ENCODE results near the gene KDM7A. TPM values are rescaled to one million over a fixed set of nuclear protein-coding genes. Genes with fewer than 3 reads are reported as not detected.

KDM7A gene
- total RNA-seq, 2 donors from 2014 or later: 5.3 to 9.6 TPM

DNA sequence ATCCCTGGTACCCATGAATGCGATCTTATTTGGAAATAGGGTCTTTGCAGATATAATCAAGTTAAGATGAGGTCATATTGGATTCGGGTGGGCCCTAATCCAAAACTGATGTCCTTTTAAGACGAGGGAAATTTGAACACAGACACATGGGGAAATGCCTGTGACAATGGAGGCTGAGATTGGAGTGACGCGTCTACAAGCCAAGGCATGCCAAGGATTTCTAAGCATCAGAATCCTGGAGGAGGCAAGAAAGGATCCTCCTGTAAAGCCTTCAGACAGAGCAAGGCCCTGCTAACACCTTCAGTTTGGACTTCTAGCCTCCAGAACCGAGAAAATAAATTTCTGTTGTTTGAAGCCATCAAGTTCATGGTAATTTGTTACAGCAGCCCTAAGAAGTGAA, 132.5 kb downstream of the KDM7A start:
- Histone ChIP-seq H3K9me3 (no peaks in the 10 kb centered on the region), H3K4me3 (no peak overlapping the region), H3K4me1 (peaks cover 37% of the 10 kb centered on the region), H3K27me3 (no peaks in the 10 kb centered on the region), H3K36me3 (replicated peaks in 1 of 2; ENCODE audit: insufficient read depth in 1 of 2, low read depth in 2 of 2) (no peaks in the 10 kb centered on the region), H3K27ac (no peak overlapping the region)
- 95 to 98% methylated on average over 6 of the region's 6 CpGs for WGBS, 2 donors
- intact Hi-C loops (cut with DNase I): no loop called here
- no peak for ATAC-seq
- TF ChIP-seq, protein P1, sequence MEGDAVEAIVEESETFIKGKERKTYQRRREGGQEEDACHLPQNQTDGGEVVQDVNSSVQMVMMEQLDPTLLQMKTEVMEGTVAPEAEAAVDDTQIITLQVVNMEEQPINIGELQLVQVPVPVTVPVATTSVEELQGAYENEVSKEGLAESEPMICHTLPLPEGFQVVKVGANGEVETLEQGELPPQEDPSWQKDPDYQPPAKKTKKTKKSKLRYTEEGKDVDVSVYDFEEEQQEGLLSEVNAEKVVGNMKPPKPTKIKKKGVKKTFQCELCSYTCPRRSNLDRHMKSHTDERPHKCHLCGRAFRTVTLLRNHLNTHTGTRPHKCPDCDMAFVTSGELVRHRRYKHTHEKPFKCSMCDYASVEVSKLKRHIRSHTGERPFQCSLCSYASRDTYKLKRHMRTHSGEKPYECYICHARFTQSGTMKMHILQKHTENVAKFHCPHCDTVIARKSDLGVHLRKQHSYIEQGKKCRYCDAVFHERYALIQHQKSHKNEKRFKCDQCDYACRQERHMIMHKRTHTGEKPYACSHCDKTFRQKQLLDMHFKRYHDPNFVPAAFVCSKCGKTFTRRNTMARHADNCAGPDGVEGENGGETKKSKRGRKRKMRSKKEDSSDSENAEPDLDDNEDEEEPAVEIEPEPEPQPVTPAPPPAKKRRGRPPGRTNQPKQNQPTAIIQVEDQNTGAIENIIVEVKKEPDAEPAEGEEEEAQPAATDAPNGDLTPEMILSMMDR (IDR thresholded peaks at IDR 0.05): no peak
- TF ChIP-seq POLR2A (IDR thresholded peaks at IDR 0.05): no peak
- DNase-seq: no peak

DNA sequence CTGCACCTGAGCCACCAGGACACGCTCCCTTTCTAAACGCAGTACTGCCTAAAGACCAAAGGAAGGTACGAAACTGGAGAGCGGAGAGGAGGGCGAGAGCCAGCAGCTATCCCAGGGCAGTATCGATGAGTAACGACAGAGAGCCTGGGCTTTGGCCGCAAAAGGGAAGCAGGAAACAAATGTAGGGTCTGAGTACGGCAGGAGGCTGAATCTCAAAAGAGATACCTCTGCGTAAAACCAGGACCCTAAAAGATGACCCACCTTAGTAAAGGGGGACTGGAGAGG, 134.5 kb downstream of the KDM7A start:
- Histone ChIP-seq H3K4me1 (peaks cover 24% of the 10 kb centered on the region), H3K27ac (no peak overlapping the region), H3K4me3 (no peak overlapping the region), H3K27me3 (no peaks in the 10 kb centered on the region), H3K36me3 (replicated peaks in 1 of 2; ENCODE audit: insufficient read depth in 1 of 2, low read depth in 2 of 2) (peaks cover 4 to 5% of the 10 kb centered on the region in 2 donors), H3K9me3 (no peaks in the 10 kb centered on the region)
- DNase-seq (no peak), ATAC-seq (no peak)
- intact Hi-C loops (cut with DNase I): no loop called here
- WGBS, 2 donors: 94% methylated on average over 10 of the region's 10 CpGs
- TF ChIP-seq, protein P1 (IDR thresholded peaks at IDR 0.05): no peak
- TF ChIP-seq POLR2A (IDR thresholded peaks at IDR 0.05): no peak

DNA sequence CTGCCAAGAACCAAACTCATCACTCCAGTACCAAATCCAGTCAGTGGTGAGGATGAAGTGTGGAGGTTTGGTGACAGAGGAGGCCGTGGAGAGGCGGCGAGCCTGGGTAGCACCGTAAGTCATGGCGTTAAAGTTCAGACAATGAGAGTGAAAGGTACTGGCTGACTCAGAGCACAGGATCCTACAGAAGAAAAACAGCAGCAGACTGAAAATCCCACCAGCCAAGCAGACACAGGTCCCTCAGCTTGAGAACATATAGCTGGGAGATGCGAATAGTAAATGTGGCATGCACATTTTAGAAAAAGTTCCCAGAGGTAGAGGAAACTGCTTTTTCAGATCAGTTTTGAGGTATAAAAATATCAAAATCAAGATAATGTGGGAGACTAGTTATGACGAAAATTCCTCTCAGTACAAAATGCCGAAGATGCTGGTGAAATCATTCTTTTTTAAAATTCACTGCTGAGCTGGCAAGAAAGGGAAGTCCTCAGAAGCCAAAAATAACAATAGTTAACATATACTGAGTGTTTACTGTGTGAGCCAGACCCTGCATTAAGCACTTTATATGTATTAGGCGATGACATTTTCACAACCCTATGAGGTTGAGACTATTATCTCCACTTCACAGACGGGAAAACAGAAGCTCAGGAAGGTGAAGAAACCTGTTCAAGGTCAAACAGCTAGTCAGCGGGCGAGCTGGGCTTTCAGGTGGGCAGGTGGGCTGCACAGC, 135.0 kb downstream of the KDM7A start:
- Histone ChIP-seq H3K4me3 (no peak overlapping the region), H3K36me3 (replicated peaks in 1 of 2; ENCODE audit: insufficient read depth in 1 of 2, low read depth in 2 of 2) (peaks cover 4 to 9% of the 10 kb centered on the region in 2 donors), H3K27ac (no peak overlapping the region), H3K4me1 (peaks cover 19% of the 10 kb centered on the region), H3K27me3 (no peaks in the 10 kb centered on the region), H3K9me3 (no peaks in the 10 kb centered on the region)
- no peak for TF ChIP-seq POLR2A (IDR thresholded peaks at IDR 0.05)
- TF ChIP-seq, protein P1 (IDR thresholded peaks at IDR 0.05): no peak
- no peak for ATAC-seq
- WGBS, 2 donors: 86 to 93% methylated on average over 12 of the region's 12 CpGs
- DNase-seq: no peak
- intact Hi-C loops (cut with DNase I): no loop called here

DNA sequence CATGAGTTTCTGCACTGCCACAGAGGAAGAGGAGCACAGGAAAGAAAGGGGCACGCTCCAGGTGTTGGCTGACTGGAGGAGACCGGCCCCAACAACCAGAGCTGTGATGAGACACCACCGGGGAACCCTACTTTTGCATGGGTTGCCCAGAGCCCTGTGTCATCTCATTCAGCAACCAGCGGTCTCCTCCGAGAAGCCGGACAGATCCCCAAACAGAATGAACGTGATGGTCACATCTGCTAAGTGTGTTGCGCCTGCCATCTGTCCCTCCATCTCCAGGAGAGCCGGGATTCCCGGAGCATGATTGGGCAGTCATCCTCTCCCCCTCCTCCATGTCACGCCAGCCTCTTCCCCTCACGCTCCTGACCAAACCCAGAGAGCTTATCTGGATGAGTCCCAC, 136.9 kb downstream of the KDM7A start:
- peaks cover 4 to 16% of the 10 kb centered on the region in 2 donors for H3K36me3 ChIP-seq (replicated peaks in 1 of 2; ENCODE audit: insufficient read depth in 1 of 2, low read depth in 2 of 2)
- no peaks in the 10 kb centered on the region for H3K27me3 ChIP-seq
- no peak overlapping the region for H3K27ac ChIP-seq
- no peaks in the 10 kb centered on the region for H3K4me1 ChIP-seq
- 90 to 93% methylated on average over 12 of the region's 12 CpGs for WGBS, 2 donors
- no peak for TF ChIP-seq POLR2A (IDR thresholded peaks at IDR 0.05)
- TF ChIP-seq, protein P1 (IDR thresholded peaks at IDR 0.05): no peak
- intact Hi-C loops (cut with DNase I): no loop called here
- ATAC-seq (no peak), DNase-seq (no peak)
- no peaks in the 10 kb centered on the region for H3K9me3 ChIP-seq
- no peak overlapping the region for H3K4me3 ChIP-seq

DNA sequence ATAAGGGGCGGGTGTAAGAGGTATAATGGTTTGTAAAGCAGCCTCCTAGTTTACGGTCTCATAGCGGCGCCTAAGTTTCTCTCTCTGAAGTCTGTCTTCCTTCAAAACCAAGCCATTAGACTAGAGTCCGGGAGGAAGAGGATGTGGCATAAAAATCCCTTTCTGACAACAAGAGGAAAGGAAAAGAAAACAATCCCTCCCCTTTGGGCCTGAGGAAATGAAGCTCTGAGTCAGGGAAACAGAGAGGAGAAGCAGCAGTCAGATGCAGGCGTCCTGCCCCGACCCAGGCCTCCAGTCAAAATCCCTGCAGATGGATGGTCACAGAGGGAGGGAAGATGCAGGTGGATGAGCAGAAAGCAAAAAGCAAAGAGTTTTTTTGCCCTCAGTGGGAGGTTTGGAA, 137.7 kb downstream of the KDM7A start:
- intact Hi-C loops (cut with DNase I): no loop called here
- ATAC-seq (no peak), DNase-seq (no peak)
- no peaks in the 10 kb centered on the region for H3K27me3 ChIP-seq
- no peak overlapping the region for H3K27ac ChIP-seq
- 85 to 86% methylated on average over 7 of the region's 7 CpGs for WGBS, 2 donors
- no peak for TF ChIP-seq POLR2A (IDR thresholded peaks at IDR 0.05)
- TF ChIP-seq, protein P1 (IDR thresholded peaks at IDR 0.05): no peak
- no peaks in the 10 kb centered on the region for H3K9me3 ChIP-seq
- H3K36me3 ChIP-seq (replicated peaks in 1 of 2; ENCODE audit: insufficient read depth in 1 of 2, low read depth in 2 of 2): peaks cover 4 to 16% of the 10 kb centered on the region in 2 donors
- H3K4me3 ChIP-seq: no peak overlapping the region
- no peaks in the 10 kb centered on the region for H3K4me1 ChIP-seq
